Measurements from ENCODE around the gene NFAM1.

NFAM1 gene

DNA sequence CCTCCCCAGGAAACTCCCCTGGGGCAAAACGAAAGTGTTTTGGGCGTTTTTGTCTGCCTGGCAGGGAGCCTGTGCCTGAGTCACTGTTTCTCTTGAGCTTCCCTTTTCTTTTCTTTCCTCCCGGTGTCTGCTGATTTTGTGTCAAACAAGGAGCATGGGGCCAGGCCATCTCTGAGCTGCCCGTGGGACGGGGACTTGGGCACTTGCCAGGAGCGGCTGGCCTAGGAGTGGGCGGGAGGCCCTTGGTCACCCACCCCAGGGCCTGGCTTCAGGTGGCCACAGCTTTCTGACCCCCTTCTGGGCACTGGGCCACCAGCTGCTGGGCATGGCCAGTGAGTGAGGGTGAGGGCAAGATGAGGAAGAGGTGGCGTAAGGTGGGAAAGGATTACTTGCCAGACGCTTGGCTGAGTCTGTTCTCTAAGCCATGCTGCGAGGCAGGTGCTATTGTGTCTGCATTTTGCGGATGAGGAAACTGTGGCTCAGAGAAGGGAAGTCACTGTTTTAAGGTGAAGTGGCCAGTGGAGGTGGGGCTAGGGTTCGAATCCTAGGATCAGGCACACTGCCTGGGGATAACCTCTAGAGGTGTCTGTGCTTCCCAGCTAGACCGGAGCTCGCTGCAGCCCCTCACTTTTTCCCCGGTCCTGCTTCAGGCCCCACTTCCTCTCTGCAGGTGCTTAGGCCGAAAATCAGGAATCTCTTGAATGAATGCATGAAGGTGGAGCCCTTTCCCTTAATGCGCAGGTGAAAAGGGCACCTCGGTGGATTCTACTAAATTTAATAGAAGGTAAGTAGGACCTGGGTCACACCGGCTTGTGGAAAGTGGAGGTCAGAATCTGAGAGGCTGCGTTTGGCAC lies 7.8 kb upstream of the NFAM1 start:
- peak; percentile 50 for DNase-seq (ENCODE audit: low read depth)
- TF ChIP-seq, protein P1, sequence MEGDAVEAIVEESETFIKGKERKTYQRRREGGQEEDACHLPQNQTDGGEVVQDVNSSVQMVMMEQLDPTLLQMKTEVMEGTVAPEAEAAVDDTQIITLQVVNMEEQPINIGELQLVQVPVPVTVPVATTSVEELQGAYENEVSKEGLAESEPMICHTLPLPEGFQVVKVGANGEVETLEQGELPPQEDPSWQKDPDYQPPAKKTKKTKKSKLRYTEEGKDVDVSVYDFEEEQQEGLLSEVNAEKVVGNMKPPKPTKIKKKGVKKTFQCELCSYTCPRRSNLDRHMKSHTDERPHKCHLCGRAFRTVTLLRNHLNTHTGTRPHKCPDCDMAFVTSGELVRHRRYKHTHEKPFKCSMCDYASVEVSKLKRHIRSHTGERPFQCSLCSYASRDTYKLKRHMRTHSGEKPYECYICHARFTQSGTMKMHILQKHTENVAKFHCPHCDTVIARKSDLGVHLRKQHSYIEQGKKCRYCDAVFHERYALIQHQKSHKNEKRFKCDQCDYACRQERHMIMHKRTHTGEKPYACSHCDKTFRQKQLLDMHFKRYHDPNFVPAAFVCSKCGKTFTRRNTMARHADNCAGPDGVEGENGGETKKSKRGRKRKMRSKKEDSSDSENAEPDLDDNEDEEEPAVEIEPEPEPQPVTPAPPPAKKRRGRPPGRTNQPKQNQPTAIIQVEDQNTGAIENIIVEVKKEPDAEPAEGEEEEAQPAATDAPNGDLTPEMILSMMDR (conservative IDR thresholded peaks at IDR 0.05; ENCODE audit: low read depth, low read length): no peak
- peak overlapping the region; percentile 29 for H3K4me3 ChIP-seq (ENCODE audit: low read depth, low read length)

DNA sequence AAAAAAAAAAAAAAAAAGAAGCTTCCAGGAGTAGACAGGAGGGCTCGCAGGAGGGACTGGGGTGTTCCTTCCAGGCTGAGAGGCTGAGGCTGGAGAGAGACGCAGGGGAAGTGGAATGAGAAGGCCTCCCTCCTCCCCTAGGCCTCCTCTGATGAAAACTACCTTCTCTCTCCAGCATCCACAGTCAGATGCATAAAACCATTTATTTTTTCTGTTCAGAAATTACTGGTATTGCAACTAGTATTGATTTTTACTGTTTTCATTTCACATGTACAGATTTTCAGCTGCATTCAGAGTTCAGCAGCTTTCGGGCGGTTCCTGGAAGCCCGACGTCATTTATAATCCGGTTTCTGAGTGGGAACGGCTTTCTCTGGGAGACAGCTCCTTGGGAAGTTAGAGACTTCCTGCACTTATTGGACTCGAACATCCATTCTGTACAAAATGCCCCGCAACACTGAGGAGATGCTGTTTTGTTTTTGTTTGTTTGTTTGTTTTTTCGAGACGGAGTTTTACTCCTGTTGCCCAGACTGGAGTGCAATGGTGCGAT lies 6.9 kb upstream of the NFAM1 start:
- H3K4me3 ChIP-seq (ENCODE audit: low read depth, low read length): no peak overlapping the region
- no peak for DNase-seq (ENCODE audit: low read depth)
- TF ChIP-seq, protein P1 (conservative IDR thresholded peaks at IDR 0.05; ENCODE audit: low read depth, low read length): no peak

DNA sequence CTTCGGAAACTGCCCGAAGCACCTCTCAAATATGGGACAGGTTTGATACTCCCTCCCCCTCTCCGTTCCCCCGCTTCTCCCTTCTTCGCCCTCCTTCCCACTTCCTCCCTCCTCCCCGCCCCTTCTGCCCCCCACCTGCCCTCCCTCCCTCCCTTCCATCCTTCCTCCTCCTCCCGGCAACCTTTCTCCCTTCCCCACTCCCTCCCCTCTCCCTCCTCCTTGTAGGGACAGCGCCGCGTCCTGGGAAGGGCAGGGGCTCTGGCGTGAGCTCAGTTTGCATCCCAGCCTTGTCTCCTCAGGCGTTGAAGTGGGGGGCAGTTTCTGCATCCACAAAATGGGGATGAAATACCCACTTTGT lies 6.1 kb upstream of the NFAM1 start:
- no peak overlapping the region for H3K4me3 ChIP-seq (ENCODE audit: low read depth, low read length)
- no peak for DNase-seq (ENCODE audit: low read depth)
- TF ChIP-seq, protein P1 (conservative IDR thresholded peaks at IDR 0.05; ENCODE audit: low read depth, low read length): no peak

DNA sequence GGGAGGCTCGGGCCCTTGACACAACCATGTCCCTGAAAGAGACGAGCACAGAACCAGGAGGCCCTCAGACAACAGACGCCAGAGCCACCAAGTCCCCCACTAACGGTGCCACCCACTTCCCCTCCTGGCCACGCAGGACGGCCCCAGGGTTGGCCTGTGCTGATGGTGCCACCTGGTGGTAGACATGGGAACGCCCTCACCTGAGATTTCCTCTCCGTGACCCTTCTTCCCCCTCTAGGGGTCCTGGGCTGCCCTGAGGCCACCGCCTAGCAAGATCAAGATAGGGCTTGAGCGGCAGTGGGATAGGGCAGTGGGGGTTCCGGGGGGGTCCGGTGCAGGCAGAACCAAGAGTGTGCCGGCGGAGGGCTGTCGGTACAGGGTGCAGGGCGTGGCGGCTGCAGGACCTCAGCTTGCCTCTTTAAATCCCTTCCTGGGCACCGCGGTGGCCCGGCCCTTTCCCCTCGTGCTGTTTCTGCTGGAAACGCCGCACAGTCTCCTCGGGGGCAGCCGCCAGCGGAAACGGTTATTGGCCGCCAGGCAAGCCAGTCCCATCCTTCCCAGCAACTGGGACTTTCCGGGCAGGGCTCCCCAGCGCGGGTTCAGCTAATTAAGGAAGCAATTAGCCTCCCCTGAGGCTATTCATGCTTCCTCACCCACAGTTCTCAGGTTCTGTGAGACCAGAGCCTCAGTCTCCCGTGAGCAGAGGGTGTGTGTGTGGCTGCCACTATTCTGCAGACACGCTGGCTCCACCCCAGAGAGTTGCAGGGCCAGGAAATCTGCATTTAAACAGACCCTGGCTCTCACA lies 5.5 kb upstream of the NFAM1 start:
- DNase-seq (ENCODE audit: low read depth): peak; percentile 38
- peak overlapping the region; percentile 54 for H3K4me3 ChIP-seq (ENCODE audit: low read depth, low read length)
- TF ChIP-seq, protein P1 (conservative IDR thresholded peaks at IDR 0.05; ENCODE audit: low read depth, low read length): peak; percentile 97

DNA sequence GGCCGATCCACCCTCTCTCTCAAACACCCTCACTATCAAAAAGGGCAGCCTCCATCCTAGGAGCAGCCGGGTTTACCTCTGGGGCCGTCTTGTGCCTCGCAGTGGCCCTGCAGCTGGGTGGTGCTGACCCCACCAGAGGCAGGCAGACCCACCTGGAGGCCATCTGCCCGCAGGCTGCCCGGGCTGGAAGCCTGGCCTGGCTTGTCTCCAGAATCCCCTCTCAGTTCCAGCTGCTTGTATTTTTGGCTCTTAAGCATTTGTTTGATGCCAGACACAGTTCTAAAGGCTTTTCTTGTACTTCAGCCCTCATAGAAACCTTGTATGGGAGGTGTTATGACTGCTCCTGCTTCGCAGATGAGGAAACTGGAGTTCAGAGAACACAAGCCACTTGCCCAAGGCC lies 4.2 kb upstream of the NFAM1 start:
- TF ChIP-seq, protein P1 (conservative IDR thresholded peaks at IDR 0.05; ENCODE audit: low read depth, low read length): no peak
- DNase-seq (ENCODE audit: low read depth): no peak
- H3K4me3 ChIP-seq (ENCODE audit: low read depth, low read length): no peak overlapping the region

DNA sequence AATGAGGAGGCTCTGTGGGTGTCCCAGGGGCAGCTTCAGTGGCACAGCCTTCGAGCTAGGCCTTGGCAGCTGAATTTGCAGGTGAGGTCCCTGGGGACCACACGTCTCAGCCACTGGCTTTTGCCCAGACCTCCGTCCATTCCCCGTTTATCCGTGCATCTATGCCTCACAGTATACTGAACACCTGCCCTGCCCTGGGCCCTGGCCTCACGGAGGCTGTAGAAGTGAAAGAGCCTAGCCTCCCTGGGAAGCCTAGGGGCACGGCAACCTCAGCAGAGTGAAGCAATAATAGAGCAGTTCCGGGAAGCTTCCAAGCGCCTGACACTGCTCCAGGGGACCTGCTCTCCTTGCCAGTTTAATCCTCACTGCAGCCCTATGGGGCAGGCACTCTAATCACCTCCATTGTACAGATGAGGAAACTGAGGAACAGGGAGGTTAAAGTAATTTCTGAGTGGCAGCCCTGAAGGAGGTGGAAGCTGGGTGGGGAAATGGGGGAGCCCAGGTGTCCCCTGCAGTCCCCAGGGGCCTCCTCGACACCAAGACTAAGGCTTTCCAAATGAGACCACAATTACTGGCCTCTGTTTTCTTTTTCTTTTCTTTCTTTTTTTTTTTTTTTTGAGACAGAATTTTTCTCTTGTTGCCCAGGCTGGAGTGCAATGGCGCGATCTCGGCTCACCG lies 2.7 kb upstream of the NFAM1 start:
- H3K4me3 ChIP-seq (ENCODE audit: low read depth, low read length): no peak overlapping the region
- TF ChIP-seq, protein P1 (conservative IDR thresholded peaks at IDR 0.05; ENCODE audit: low read depth, low read length): no peak
- DNase-seq (ENCODE audit: low read depth): no peak
